NB4 (cell line): ENCODE data around the gene MCUB.

Source experiments
- MAX ChIP-seq: IDR thresholded peaks from 2 replicates; pipeline ENCODE4 v1.6.1; 2011; ENCODE audit warnings: low read depth, low read length
- POLR2A ChIP-seq: IDR thresholded peaks from 2 replicates; pipeline ENCODE4 v1.6.1; 2011; ENCODE audit warnings: mild to moderate bottlenecking; ENCODE audit not compliant: insufficient read length; ENCODE audit errors: extremely low read depth
- TF ChIP-seq, protein P1 (sequence below): IDR thresholded peaks from one replicate; pipeline ENCODE4 v1.5.1; 2012; ENCODE audit warnings: low read depth, low read length

GRCh38 chr4:109588176-109588575, 28.1 kb downstream of the MCUB start:
- TF ChIP-seq, protein P1, sequence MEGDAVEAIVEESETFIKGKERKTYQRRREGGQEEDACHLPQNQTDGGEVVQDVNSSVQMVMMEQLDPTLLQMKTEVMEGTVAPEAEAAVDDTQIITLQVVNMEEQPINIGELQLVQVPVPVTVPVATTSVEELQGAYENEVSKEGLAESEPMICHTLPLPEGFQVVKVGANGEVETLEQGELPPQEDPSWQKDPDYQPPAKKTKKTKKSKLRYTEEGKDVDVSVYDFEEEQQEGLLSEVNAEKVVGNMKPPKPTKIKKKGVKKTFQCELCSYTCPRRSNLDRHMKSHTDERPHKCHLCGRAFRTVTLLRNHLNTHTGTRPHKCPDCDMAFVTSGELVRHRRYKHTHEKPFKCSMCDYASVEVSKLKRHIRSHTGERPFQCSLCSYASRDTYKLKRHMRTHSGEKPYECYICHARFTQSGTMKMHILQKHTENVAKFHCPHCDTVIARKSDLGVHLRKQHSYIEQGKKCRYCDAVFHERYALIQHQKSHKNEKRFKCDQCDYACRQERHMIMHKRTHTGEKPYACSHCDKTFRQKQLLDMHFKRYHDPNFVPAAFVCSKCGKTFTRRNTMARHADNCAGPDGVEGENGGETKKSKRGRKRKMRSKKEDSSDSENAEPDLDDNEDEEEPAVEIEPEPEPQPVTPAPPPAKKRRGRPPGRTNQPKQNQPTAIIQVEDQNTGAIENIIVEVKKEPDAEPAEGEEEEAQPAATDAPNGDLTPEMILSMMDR: no peak
- TF ChIP-seq MAX (no peak), POLR2A (no peak)
